Fibroblast of skin of left biceps (primary cell): ENCODE measurements around the gene PML.
"Not testable (repeated sequence)": the region's sequence is repeated elsewhere in the genome, so short reads cannot be mapped to it uniquely, and the experiment has no call there.

Source experiments
- DNase-seq, 2 experiments: peaks; one replicate each; pipeline ENCODE4 v3.0.0-alpha.2; 2013; ENCODE audit warnings: low read depth in 2 of 2

PML gene

GRCh38 chr15:74040109-74040850, 45.8 kb downstream of the PML start:
- peak; percentile 95 for DNase-seq

- peak in 1 of 2 experiments; percentile 35 for DNase-seq
Observed at GRCh38 chr15:74041311-74041756, 46.8 kb downstream of the PML start.

- DNase-seq, result no peak
Observed at GRCh38 chr15:74041777-74042435, 47.4 kb downstream of the PML start.

- DNase-seq, result no peak
Observed at GRCh38 chr15:74042603-74043424, 48.3 kb downstream of the PML start.

- no peak for DNase-seq
Observed at GRCh38 chr15:74043425-74044266, 49.1 kb downstream of the PML start.

GRCh38 chr15:74044267-74045110, 50.0 kb downstream of the PML start:
- no peak for DNase-seq

- DNase-seq, result no peak
Observed at GRCh38 chr15:74045184-74045583, 50.7 kb downstream of the PML start.

GRCh38 chr15:74045636-74046274, 51.2 kb downstream of the PML start:
- no peak for DNase-seq

GRCh38 chr15:74046275-74046674, 51.8 kb downstream of the PML start:
- DNase-seq, result no peak

GRCh38 chr15:74050127-74050526, 55.6 kb downstream of the PML start:
- no peak for DNase-seq

GRCh38 chr15:74050556-74051234, 56.2 kb downstream of the PML start:
- DNase-seq, result no peak

GRCh38 chr15:74052271-74053260, 58.0 kb downstream of the PML start:
- DNase-seq, result not testable (repeated sequence)

- DNase-seq, result no peak
Observed at GRCh38 chr15:74053517-74053916, 59.0 kb downstream of the PML start.

- peak; percentile 82 to 84 for DNase-seq
Observed at GRCh38 chr15:74053941-74054529, 59.5 kb downstream of the PML start.

GRCh38 chr15:74055804-74056203, 61.3 kb downstream of the PML start:
- DNase-seq, result no peak

GRCh38 chr15:74056330-74056729, 61.8 kb downstream of the PML start:
- DNase-seq, result not testable (repeated sequence)

- DNase-seq, result not testable (repeated sequence)
Observed at GRCh38 chr15:74059050-74059833, 64.7 kb downstream of the PML start.
